A549 (cell line): ENCODE data around the gene TSPAN18.

Experiments used
- CHD2 ChIP-seq: fragments of 150-350 bp; IDR thresholded peaks from 2 replicates; pipeline ENCODE4 v1.6.1; 2014; ENCODE audit warnings: low read length; ENCODE audit not compliant: partially characterized antibody
- CTCF ChIP-seq: fragments of >200 bp; sonication (Bioruptor Twin); formaldehyde crosslinking; IDR thresholded peaks from 3 replicates; pipeline ENCODE4 v1.5.1; 2016
- FOSB ChIP-seq: fragments of 250-450 bp; sonication (Bioruptor Pico); IDR thresholded peaks from 2 replicates; pipeline ENCODE4 v1.5.0; 2020; ENCODE audit warnings: mild to moderate bottlenecking, moderate library complexity
- MAX ChIP-seq: IDR thresholded peaks from 2 replicates; pipeline ENCODE4 v1.6.1; 2012
- MAZ ChIP-seq: fragments of 150-350 bp; IDR thresholded peaks from 2 replicates; pipeline ENCODE4 v1.6.1; 2014; ENCODE audit warnings: antibody characterized with exemption, low read depth, low read length, borderline replicate concordance
- POLR2A ChIP-seq: IDR thresholded peaks from 2 replicates; pipeline ENCODE4 v1.6.1; 2012; ENCODE audit warnings: mild to moderate bottlenecking, low read length
- RAD21 ChIP-seq, 2 experiments: fragments of >200 bp in 1 of 2; sonication (Bioruptor Twin) in 1 of 2; formaldehyde crosslinking in 1 of 2; IDR thresholded peaks in 1 of 2; conservative IDR thresholded peaks in 1 of 2; 2 replicates in 1 of 2; 3 replicates in 1 of 2; pipeline ENCODE4 v1.6.1; 2012 to 2018; ENCODE audit warnings: inconsistent platforms in 1 of 2
- SMC3 ChIP-seq: fragments of >200 bp; sonication (Bioruptor Twin); formaldehyde crosslinking; IDR thresholded peaks from 3 replicates; pipeline ENCODE4 v1.6.1; 2018; ENCODE audit warnings: inconsistent platforms
- USF2 ChIP-seq: fragments of 450-650 bp; IDR thresholded peaks from 2 replicates; pipeline ENCODE4 v1.6.1; 2014; ENCODE audit warnings: antibody characterized with exemption

- no peak for TF ChIP-seq USF2
- no peak for TF ChIP-seq CTCF
- no peak for TF ChIP-seq MAX
- no peak for TF ChIP-seq POLR2A
- no peak for TF ChIP-seq FOSB (CRISPR knock-in tag)
- TF ChIP-seq SMC3: no peak
- TF ChIP-seq MAZ: no peak
- TF ChIP-seq RAD21 (conservative IDR thresholded peaks at IDR 0.05 in 1 of 2, IDR thresholded peaks at IDR 0.05 in 1 of 2): no peak
- no peak for TF ChIP-seq CHD2
These were observed 92.6 kb downstream of the TSPAN18 start for GRCh38 chr11:44819346-44819745.
